Measurements from ENCODE around the gene OBSL1. TPM values are rescaled to one million over a fixed set of nuclear protein-coding genes. Genes with fewer than 3 reads are reported as not detected.

OBSL1 gene
- total RNA-seq, 1 donor: 39.2 TPM

DNA sequence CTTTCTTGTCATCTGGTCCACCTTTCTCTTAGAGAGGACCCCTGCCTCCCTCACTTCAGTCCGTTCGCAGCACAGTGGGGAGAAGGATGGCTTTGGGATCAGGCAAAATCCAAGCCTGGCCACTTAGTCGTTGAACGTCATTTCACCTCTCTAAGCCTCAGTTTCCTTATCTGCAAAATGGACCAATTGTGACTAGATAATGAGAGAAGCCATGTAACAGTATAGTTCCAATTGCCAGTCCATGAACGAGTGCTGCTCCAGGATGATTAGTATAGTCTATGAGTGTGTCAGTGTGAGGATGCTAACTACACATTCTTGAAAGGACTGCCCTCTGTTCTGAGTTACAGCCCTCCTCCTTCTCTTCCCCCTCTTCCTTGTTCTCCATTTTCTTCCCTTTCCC is 1.8 kb upstream of the OBSL1 start:
- TF ChIP-seq, protein P1, sequence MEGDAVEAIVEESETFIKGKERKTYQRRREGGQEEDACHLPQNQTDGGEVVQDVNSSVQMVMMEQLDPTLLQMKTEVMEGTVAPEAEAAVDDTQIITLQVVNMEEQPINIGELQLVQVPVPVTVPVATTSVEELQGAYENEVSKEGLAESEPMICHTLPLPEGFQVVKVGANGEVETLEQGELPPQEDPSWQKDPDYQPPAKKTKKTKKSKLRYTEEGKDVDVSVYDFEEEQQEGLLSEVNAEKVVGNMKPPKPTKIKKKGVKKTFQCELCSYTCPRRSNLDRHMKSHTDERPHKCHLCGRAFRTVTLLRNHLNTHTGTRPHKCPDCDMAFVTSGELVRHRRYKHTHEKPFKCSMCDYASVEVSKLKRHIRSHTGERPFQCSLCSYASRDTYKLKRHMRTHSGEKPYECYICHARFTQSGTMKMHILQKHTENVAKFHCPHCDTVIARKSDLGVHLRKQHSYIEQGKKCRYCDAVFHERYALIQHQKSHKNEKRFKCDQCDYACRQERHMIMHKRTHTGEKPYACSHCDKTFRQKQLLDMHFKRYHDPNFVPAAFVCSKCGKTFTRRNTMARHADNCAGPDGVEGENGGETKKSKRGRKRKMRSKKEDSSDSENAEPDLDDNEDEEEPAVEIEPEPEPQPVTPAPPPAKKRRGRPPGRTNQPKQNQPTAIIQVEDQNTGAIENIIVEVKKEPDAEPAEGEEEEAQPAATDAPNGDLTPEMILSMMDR (IDR thresholded peaks at IDR 0.05; ENCODE audit: insufficient read depth, low read length): no peak
- DNase-seq (ENCODE audit: low read depth): no peak
- no peak overlapping the region for H3K4me3 ChIP-seq (ENCODE audit: low read depth, low read length)

DNA sequence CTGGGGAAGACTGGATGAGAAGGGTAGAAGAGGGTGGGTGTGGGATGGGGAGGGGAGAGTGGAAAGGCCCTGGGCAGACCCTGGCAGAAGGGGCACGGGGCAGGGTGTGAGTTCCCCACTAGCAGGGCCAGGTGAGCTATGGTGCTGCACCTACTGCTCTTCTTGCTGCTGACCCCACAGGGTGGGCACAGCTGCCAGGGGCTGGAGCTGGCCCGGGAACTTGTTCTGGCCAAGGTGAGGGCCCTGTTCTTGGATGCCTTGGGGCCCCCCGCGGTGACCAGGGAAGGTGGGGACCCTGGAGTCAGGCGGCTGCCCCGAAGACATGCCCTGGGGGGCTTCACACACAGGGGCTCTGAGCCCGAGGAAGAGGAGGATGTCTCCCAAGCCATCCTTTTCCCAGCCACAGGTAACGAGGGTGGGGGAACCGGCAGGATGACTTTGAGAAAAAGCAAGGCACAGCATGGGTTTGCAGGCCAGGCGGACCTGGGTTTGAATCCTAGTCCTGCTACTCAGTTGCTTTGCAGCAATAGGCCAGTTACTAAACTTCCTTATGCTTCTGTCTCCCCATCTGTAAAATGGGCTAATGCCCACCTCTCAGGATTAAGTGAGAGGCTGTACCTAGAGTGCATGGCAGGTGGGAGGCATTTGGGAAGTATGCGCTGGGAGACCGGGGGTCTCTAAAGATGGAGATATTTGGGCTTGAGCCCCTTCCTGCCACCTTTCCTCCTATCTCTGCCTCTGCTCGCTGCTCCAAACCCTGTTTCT is 1.1 kb upstream of the OBSL1 start, which contains the start of gene INHA:
TSS of gene INHA (plus strand) at position 74 of the 765 bp plus-strand sequence. CDS start at position 139, 65 bp downstream.
- no peak for DNase-seq (ENCODE audit: low read depth)
- TF ChIP-seq, protein P1 (IDR thresholded peaks at IDR 0.05; ENCODE audit: insufficient read depth, low read length): no peak
- peak within 1 kb of the TSS; percentile 74 for H3K4me3 ChIP-seq (ENCODE audit: low read depth, low read length)

DNA sequence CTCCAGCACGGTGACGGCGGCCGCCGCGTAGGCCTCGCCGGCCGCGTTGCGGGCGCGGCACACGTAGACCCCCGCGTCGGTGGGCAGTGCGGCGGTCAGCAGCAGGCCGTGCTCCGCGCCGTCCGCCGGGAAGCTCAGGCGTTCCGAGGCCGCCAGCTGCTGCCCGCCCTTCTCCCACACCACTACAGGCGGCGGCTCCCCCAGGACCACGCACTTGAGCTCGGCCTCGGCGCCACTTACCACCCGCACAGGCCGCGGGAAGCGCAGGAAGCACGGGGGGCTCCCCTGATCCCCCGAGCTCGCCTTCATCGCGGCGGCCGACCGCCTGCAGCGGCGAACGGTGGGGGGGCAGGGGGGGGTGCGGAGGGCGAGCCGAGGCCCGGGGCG is 422 bp downstream of the OBSL1 start:
- H3K4me3 ChIP-seq (ENCODE audit: low read depth, low read length): peak overlapping the region; percentile 74
- no peak for DNase-seq (ENCODE audit: low read depth)
- TF ChIP-seq, protein P1 (IDR thresholded peaks at IDR 0.05; ENCODE audit: insufficient read depth, low read length): no peak

DNA sequence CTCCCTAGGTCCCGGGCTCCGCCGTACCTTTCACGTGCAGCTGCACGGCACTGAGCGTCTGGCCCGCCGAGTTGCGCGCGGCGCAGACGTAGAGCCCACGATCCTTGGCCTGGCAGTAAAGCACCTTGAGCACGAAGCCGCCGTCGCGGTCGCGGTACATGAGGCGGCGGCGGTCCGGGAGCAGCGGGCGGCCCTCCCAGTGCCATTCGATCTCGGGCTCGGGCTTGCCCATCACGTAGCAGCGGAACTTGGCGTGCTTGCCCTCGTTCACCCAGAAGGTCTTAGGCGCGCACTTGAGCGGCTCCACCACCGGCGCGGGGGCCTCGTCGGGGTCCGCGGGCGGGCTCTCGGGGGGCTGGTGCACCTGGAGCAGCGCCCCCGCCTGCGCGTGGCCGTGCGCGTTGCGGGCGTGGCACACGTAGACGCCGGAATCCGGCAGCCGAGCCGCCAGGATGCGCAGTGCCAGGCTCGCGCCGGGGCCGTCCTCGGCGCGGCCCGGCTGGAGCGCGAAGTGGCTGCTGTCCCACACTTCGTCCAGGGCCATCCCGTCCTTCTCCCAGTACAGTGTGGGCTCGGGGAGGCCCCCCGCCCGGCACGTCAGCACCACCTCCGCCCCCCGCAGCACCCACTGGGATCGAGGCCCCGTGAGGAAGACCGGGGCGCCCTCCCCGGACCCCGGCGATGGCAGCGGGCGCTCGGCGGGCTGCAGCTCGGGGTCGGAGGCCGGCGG is 980 bp downstream of the OBSL1 start:
- peak overlapping the region; percentile 74 for H3K4me3 ChIP-seq (ENCODE audit: low read depth, low read length)
- TF ChIP-seq, protein P1 (IDR thresholded peaks at IDR 0.05; ENCODE audit: insufficient read depth, low read length): no peak
- DNase-seq (ENCODE audit: low read depth): peak; percentile 14

DNA sequence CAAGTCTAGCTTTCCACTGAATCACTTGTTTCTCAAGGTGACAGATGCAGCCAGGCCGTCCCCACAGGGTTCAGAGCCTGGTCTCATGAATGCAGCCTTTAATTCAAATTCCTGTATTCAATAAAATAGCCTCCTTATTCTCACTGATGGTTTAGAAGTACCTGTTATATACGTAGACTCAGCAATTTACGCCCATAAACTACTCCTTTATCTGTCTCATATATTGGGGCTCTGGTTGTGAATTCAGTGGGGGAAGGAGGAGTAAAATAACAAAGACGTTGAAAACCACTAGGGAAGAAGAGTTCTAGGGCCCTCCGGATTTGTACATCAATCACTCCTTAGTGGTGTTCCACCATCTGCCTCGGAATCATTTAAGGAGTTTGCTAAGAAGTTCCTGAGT is 1.7 kb downstream of the OBSL1 start:
- peak overlapping the region; percentile 74 for H3K4me3 ChIP-seq (ENCODE audit: low read depth, low read length)
- TF ChIP-seq, protein P1 (IDR thresholded peaks at IDR 0.05; ENCODE audit: insufficient read depth, low read length): no peak
- DNase-seq (ENCODE audit: low read depth): no peak

DNA sequence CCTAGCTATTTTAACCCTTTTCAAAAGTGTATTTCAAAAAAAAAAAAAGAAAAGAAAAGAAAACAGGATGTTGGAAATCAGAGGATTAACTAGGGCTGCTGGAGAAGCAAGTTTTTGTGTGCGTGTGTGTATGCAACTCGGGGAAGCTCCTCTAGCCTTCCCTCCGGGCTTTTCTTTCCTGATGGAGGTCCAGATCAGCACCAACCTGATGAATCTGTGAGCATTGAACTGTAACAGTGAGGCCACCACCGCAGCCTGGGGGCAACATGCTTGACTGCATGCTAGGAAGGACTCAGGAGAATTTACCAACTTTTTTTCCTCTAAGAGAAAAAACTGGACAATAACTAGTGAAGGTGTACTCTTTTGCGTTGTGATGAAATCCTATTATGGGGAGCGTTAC is 2.3 kb downstream of the OBSL1 start:
- H3K4me3 ChIP-seq (ENCODE audit: low read depth, low read length): no peak overlapping the region
- DNase-seq (ENCODE audit: low read depth): no peak
- TF ChIP-seq, protein P1 (IDR thresholded peaks at IDR 0.05; ENCODE audit: insufficient read depth, low read length): no peak

Measured in fibroblast of the aortic adventitia (primary cell).